OCI-LY1 (cell line): ENCODE data around the gene EVC.
"Not testable (repeated sequence)": the region's sequence is repeated elsewhere in the genome, so short reads cannot be mapped to it uniquely, and the experiment has no call there.

Source experiments
- H2AFZ ChIP-seq: fragments of 200-600 bp; sonication (generic), shearing (Covaris generic); 2 replicates; pipeline ENCODE4 v1.6.0; 2014; ENCODE audit warnings: antibody characterized with exemption, mild to moderate bottlenecking, low read length
- H3F3A ChIP-seq: fragments of 200-600 bp; sonication (generic), shearing (Covaris generic); 2 replicates; pipeline ENCODE4 v1.6.0; 2014; ENCODE audit warnings: mild to moderate bottlenecking, antibody characterized with exemption, low read length, moderate library complexity; ENCODE audit not compliant: insufficient read depth
- H3K27ac ChIP-seq: fragments of 200-600 bp; sonication (generic); 2 replicates; pipeline ENCODE4 v1.5.1; 2014; ENCODE audit warnings: low read length, mixed run types, mild to moderate bottlenecking, low read depth; ENCODE audit not compliant: poor library complexity, severe bottlenecking
- H3K27me3 ChIP-seq: fragments of 200-600 bp; sonication (generic); 2 replicates; pipeline ENCODE4 v1.6.0; 2014; ENCODE audit warnings: antibody characterized with exemption, mild to moderate bottlenecking, low read length, moderate library complexity; ENCODE audit not compliant: insufficient read depth
- H3K36me3 ChIP-seq: fragments of 200-600 bp; sonication (generic); 2 replicates; pipeline ENCODE4 v1.6.1; 2014; ENCODE audit warnings: mild to moderate bottlenecking, antibody characterized with exemption, low read length, moderate library complexity, mixed read lengths; ENCODE audit not compliant: insufficient read depth
- H3K4me1 ChIP-seq: fragments of 200-600 bp; sonication (generic); 2 replicates; pipeline ENCODE4 v1.5.1; 2014; ENCODE audit warnings: mild to moderate bottlenecking, low read length, moderate library complexity; ENCODE audit not compliant: insufficient read depth, severe bottlenecking
- H3K4me2 ChIP-seq: fragments of 200-600 bp; sonication (generic), shearing (Covaris generic); 2 replicates; pipeline ENCODE4 v1.6.1; 2014; ENCODE audit warnings: low read length
- H3K4me3 ChIP-seq: fragments of 200-600 bp; sonication (generic); 2 replicates; pipeline ENCODE4 v1.5.1; 2014; ENCODE audit warnings: low read length, low read depth, mild to moderate bottlenecking, mixed read lengths; ENCODE audit not compliant: poor library complexity, severe bottlenecking
- H3K79me2 ChIP-seq: fragments of 200-600 bp; shearing (Covaris generic); 2 replicates; pipeline ENCODE4 v1.6.1; 2016; ENCODE audit warnings: mixed run types, low read length, mixed read lengths; ENCODE audit not compliant: insufficient read depth
- H3K9ac ChIP-seq: fragments of 200-600 bp; sonication (generic), shearing (Covaris generic); 2 replicates; pipeline ENCODE4 v1.6.1; 2014; ENCODE audit warnings: mild to moderate bottlenecking, low read length, mixed read lengths
- H3K9me2 ChIP-seq: fragments of 200-600 bp; sonication (generic), shearing (Covaris generic); 2 replicates; pipeline ENCODE4 v1.6.1; 2014; ENCODE audit warnings: low read depth, mild to moderate bottlenecking, low read length, mixed read lengths
- H3K9me3 ChIP-seq: fragments of 200-600 bp; shearing (Covaris generic); 2 replicates; pipeline ENCODE4 v1.6.1; 2014; ENCODE audit warnings: low read length, mixed read lengths
- H4K20me1 ChIP-seq: fragments of 200-600 bp; sonication (generic), shearing (Covaris generic); 2 replicates; pipeline ENCODE4 v1.6.0; 2016; ENCODE audit warnings: mild to moderate bottlenecking, low read length; ENCODE audit not compliant: insufficient read depth
- EZH2 ChIP-seq: fragments of 200-600 bp; sonication (generic), shearing (Covaris generic); IDR thresholded peaks from 2 replicates; pipeline ENCODE4 v1.8.0; 2017; ENCODE audit warnings: borderline replicate concordance, mixed run types, mild to moderate bottlenecking, antibody characterized with exemption, low read length, moderate library complexity, mixed read lengths
- TF ChIP-seq, protein P1 (sequence below): fragments of 200-600 bp; sonication (generic), shearing (Covaris generic); IDR thresholded peaks from 2 replicates; pipeline ENCODE4 v1.5.1; 2017; ENCODE audit warnings: mild to moderate bottlenecking, antibody characterized with exemption, low read length, moderate library complexity, mixed read lengths

EVC gene

DNA sequence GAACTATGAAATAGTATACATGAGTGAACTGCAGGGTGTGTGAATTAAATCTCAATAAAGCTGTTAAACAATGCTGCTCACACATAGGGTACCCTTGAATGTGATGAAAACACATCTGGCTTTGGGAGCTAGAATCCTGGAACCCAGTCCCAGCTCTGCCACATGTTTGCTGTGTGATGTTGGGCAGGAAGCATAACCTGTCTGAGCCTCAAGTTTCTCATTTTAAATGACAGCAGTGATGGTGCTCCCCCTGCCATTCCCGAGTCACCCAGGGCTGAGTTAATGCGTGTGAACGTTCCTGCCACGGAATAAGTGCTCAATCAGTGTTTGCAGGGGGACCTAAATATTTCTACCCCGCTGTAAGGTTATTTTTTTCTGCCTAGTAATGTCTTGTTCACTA lies 10.9 kb downstream of the EVC start:
- Histone ChIP-seq H3K9me2 (no peaks in the 10 kb centered on the region), H3K4me2 (no peak overlapping the region), H3F3A (no peaks in the 10 kb centered on the region), H3K9ac (no peak overlapping the region), H3K9me3 (no peaks in the 10 kb centered on the region), H3K4me3 (no peak overlapping the region), H3K4me1 (peaks cover 11% of the 10 kb centered on the region), H4K20me1 (no peaks in the 10 kb centered on the region), H3K27ac (no peak overlapping the region), H3K27me3 (no peaks in the 10 kb centered on the region), H3K36me3 (peaks cover 17% of the 10 kb centered on the region), H3K79me2 (no peaks in the 10 kb centered on the region), H2AFZ (no peak overlapping the region)
- TF ChIP-seq EZH2: no peak
- TF ChIP-seq, protein P1, sequence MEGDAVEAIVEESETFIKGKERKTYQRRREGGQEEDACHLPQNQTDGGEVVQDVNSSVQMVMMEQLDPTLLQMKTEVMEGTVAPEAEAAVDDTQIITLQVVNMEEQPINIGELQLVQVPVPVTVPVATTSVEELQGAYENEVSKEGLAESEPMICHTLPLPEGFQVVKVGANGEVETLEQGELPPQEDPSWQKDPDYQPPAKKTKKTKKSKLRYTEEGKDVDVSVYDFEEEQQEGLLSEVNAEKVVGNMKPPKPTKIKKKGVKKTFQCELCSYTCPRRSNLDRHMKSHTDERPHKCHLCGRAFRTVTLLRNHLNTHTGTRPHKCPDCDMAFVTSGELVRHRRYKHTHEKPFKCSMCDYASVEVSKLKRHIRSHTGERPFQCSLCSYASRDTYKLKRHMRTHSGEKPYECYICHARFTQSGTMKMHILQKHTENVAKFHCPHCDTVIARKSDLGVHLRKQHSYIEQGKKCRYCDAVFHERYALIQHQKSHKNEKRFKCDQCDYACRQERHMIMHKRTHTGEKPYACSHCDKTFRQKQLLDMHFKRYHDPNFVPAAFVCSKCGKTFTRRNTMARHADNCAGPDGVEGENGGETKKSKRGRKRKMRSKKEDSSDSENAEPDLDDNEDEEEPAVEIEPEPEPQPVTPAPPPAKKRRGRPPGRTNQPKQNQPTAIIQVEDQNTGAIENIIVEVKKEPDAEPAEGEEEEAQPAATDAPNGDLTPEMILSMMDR: no peak

DNA sequence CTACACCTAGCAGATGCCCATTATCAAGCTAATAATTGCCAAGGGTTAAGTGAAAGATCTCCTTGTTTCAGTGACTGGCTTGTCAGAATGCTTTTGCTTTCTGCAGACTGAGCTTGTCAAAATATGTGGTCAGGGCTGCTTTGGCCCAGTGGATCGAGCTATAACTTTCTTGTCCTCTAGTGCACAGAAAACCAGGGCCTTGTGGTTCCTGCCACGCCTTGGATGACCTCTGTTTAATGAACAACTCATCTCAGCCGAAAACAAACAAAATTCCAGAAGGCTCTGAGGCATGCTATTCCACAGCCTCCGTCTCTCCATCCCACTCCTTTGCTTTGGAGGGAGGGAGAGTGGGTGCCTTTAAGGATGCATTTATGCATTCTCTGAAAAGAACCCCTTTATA lies 11.3 kb downstream of the EVC start:
- peaks cover 11% of the 10 kb centered on the region for H3K4me1 ChIP-seq
- no peaks in the 10 kb centered on the region for H3K9me2 ChIP-seq
- H3K27ac ChIP-seq: no peak overlapping the region
- H3K79me2 ChIP-seq: no peaks in the 10 kb centered on the region
- H4K20me1 ChIP-seq: no peaks in the 10 kb centered on the region
- H3K9me3 ChIP-seq: no peaks in the 10 kb centered on the region
- no peaks in the 10 kb centered on the region for H3F3A ChIP-seq
- peaks cover 17% of the 10 kb centered on the region for H3K36me3 ChIP-seq
- TF ChIP-seq, protein P1: no peak
- TF ChIP-seq EZH2: no peak
- H3K4me2 ChIP-seq: no peak overlapping the region
- no peak overlapping the region for H2AFZ ChIP-seq
- no peaks in the 10 kb centered on the region for H3K27me3 ChIP-seq
- H3K4me3 ChIP-seq: no peak overlapping the region
- H3K9ac ChIP-seq: no peak overlapping the region

DNA sequence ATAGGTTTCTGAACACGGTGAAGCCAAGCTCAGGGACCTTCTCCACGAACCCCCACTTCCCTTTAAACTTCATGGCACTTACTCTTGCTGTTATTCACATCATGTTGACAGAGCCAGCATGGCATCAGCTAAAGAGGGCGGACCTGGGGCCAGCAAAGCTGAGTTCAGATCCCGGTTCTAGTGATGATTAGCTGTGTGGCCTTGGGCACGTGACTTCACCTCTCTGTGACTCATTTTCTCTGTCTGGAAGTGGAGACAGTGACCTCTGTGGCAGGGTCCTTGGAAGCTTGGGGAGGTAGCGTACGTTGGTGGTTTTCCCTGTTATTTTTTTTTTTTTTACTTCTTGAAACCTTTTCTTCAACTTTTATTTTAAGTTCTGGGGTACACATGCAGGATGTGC lies 13.4 kb downstream of the EVC start:
- Histone ChIP-seq H3K4me2 (no peak overlapping the region), H3K9me3 (no peaks in the 10 kb centered on the region), H3K4me1 (peaks cover 4% of the 10 kb centered on the region), H3K79me2 (no peaks in the 10 kb centered on the region), H4K20me1 (no peaks in the 10 kb centered on the region), H2AFZ (no peak overlapping the region), H3K27me3 (no peaks in the 10 kb centered on the region), H3K36me3 (peaks cover 23% of the 10 kb centered on the region), H3K9ac (no peak overlapping the region), H3K27ac (no peak overlapping the region), H3F3A (no peaks in the 10 kb centered on the region), H3K9me2 (no peaks in the 10 kb centered on the region), H3K4me3 (no peak overlapping the region)
- TF ChIP-seq EZH2: no peak
- TF ChIP-seq, protein P1: no peak

DNA sequence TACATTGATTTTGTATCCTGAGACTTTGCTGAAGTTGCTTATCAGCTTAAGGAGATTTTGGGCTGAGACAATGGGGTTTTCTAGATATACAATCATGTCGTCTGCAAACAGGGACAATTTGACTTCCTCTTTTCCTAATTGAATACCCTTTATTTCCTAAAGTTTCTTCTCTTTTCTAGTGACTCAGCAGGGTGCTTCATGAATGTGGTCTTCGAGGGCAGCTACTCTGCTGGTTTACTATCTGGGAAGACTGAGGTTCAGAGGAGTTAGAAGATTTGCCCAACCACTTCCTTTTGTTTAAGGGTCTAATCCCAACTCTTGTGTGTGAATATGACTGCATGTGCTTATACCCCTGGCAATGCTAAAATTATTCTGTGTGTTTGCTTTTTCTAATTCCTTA lies 17.4 kb downstream of the EVC start:
- not testable (repeated sequence) for H3K27me3 ChIP-seq

More for the DNA sequence above, 17.4 kb downstream of the EVC start:
- H3K9me3 ChIP-seq, H2AFZ ChIP-seq, H3F3A ChIP-seq, H3K9ac ChIP-seq, H3K9me2 ChIP-seq, H3K4me2 ChIP-seq, H3K79me2 ChIP-seq, H3K4me1 ChIP-seq, H3K4me3 ChIP-seq, H4K20me1 ChIP-seq, H3K27ac ChIP-seq: not testable (repeated sequence)
- H3K36me3 ChIP-seq: peaks cover 25% of the 10 kb centered on the region
